Endothelial cell of umbilical vein (primary cell): Measurements from ENCODE around the gene SORCS2. TPM values are rescaled to one million over a fixed set of nuclear protein-coding genes. Genes with fewer than 3 reads are reported as not detected.

Experiments used
- BruUV-seq: library from RNA; stranded (reverse); fragments of 400-500 nt; replicated peaks from 2 replicates; lab custom pipeline; 2021; lab: Mats Ljungman, UMichigan
- CTCF ChIA-PET: fragments of 300-600, 350-600 bp; sonication (Branson Sonifier 250); formaldehyde crosslinking; loops from one replicate; lab custom pipeline; 2021; ENCODE audit warnings: antibody characterized with exemption, inconsistent platforms; lab: Charles Lee
- POLR2A ChIA-PET: fragments of 300-600, 350-600 bp; sonication (Branson Sonifier 250); formaldehyde crosslinking; loops from one replicate; lab custom pipeline; 2021; ENCODE audit warnings: antibody characterized with exemption, inconsistent platforms; lab: Charles Lee
- DNase-seq: peaks from one replicate; pipeline ENCODE4 v3.0.0-alpha.2; 2011; ENCODE audit warnings: low read depth, low spot score
- FAIRE-seq: peaks from 2 replicates; lab custom pipeline; 2011; peaks lifted over from hg19 to GRCh38; lab: Jason Lieb, UNC
- H2AFZ ChIP-seq: 2 replicates; pipeline ENCODE4 v1.6.0; 2012; ENCODE audit warnings: low read depth, low read length, control low read depth, inconsistent platforms
- H3K27ac ChIP-seq: 2 replicates; pipeline ENCODE4 v1.5.1; 2011; ENCODE audit warnings: low read depth, mild to moderate bottlenecking, control low read depth, low read length, moderate library complexity; ENCODE audit not compliant: insufficient read depth
- H3K27me3 ChIP-seq, 2 experiments: 2 replicates each; pipeline versions ENCODE4 v1.6.0 to v1.6.1; 2011; ENCODE audit warnings: low read length in 2 of 2, mixed read lengths in 1 of 2; ENCODE audit not compliant: control insufficient read depth in 2 of 2, insufficient read depth in 2 of 2
- H3K36me3 ChIP-seq, 2 experiments: 2 replicates in 1 of 2; 3 replicates in 1 of 2; pipeline ENCODE4 v1.5.1; 2011; ENCODE audit warnings: low read length in 2 of 2, mild to moderate bottlenecking in 1 of 2, moderate library complexity in 1 of 2; ENCODE audit not compliant: control insufficient read depth in 2 of 2, insufficient read depth in 2 of 2; ENCODE audit errors: extremely low read depth in 1 of 2
- H3K4me1 ChIP-seq: 3 replicates; pipeline ENCODE4 v1.5.1; 2011; ENCODE audit warnings: mild to moderate bottlenecking, low read length; ENCODE audit not compliant: control insufficient read depth, insufficient read depth; ENCODE audit errors: extremely low read depth
- H3K4me2 ChIP-seq: 2 replicates; pipeline ENCODE4 v1.6.1; 2011; ENCODE audit warnings: low read length, control low read depth, mixed read lengths; ENCODE audit not compliant: insufficient read depth
- H3K4me3 ChIP-seq, 3 experiments: fragments of 200-600 bp in 1 of 3; sonication (generic), shearing (Covaris generic) in 1 of 3; replicated peaks in 1 of 3; 2 replicates each; pipeline ENCODE4 v1.5.1; 2011 to 2016; ENCODE audit warnings: control low read depth in 3 of 3, low read length in 3 of 3, mild to moderate bottlenecking in 2 of 3, inconsistent platforms in 1 of 3, low read depth in 1 of 3, moderate library complexity in 1 of 3; ENCODE audit not compliant: insufficient read depth in 1 of 3
- H3K79me2 ChIP-seq: 2 replicates; pipeline ENCODE4 v1.6.0; 2012; ENCODE audit warnings: low read length, inconsistent platforms; ENCODE audit not compliant: control insufficient read depth, insufficient read depth
- H3K9ac ChIP-seq: replicated peaks from 2 replicates; pipeline ENCODE3; 2011; ENCODE audit warnings: low read length, control low read depth; ENCODE audit not compliant: insufficient read depth; ENCODE audit errors: extremely low read depth
- H3K9me1 ChIP-seq: replicated peaks from 3 replicates; pipeline ENCODE4 v1.6.0; 2011; ENCODE audit warnings: mild to moderate bottlenecking, low read length; ENCODE audit not compliant: control insufficient read depth, insufficient read depth; ENCODE audit errors: extremely low read depth
- H3K9me3 ChIP-seq: replicated peaks from 2 replicates; pipeline ENCODE4 v1.5.1; 2012; ENCODE audit warnings: low read length, inconsistent platforms; ENCODE audit not compliant: control insufficient read depth, insufficient read depth
- H4K20me1 ChIP-seq: replicated peaks from 2 replicates; pipeline ENCODE3; 2011; ENCODE audit warnings: mild to moderate bottlenecking, low read length; ENCODE audit not compliant: control insufficient read depth, insufficient read depth; ENCODE audit errors: extremely low read depth
- CTCF ChIP-seq, 2 donors: IDR thresholded peaks; 1 replicate in 1 of 2; 2 replicates in 1 of 2; pipeline ENCODE4 v1.5.1; 2011; ENCODE audit warnings: low read length in 2 of 2, mild to moderate bottlenecking in 2 of 2, moderate library complexity in 2 of 2, control low read depth in 1 of 2, inconsistent platforms in 1 of 2, low read depth in 1 of 2; ENCODE audit not compliant: insufficient read depth in 1 of 2; ENCODE audit errors: extremely low read depth in 1 of 2
- EZH2 ChIP-seq: IDR thresholded peaks from 2 replicates; pipeline ENCODE4 v1.6.1; 2012; ENCODE audit warnings: borderline replicate concordance, low read depth, mild to moderate bottlenecking, moderate library complexity, low read length, inconsistent platforms; ENCODE audit not compliant: severe bottlenecking
- FOS ChIP-seq: IDR thresholded peaks from 2 replicates; pipeline ENCODE4 v1.6.1; 2011; ENCODE audit warnings: mild to moderate bottlenecking, low read length, moderate library complexity, borderline replicate concordance; ENCODE audit not compliant: insufficient read depth
- GATA2 ChIP-seq: IDR thresholded peaks from 2 replicates; pipeline ENCODE4 v1.7.0; 2011; ENCODE audit warnings: low read depth, mild to moderate bottlenecking, moderate library complexity, mixed read lengths, low read length; ENCODE audit not compliant: insufficient read length, insufficient read depth
- JUN ChIP-seq: IDR thresholded peaks from 2 replicates; pipeline ENCODE4 v1.6.1; 2011; ENCODE audit warnings: borderline replicate concordance, low read depth; ENCODE audit not compliant: insufficient read length, insufficient read depth
- MAX ChIP-seq: IDR thresholded peaks from 2 replicates; pipeline ENCODE4 v1.6.1; 2011; ENCODE audit not compliant: insufficient read depth, insufficient read length
- MYC ChIP-seq: IDR thresholded peaks from one replicate; pipeline ENCODE4 v1.6.1; 2011; ENCODE audit warnings: mild to moderate bottlenecking, low read depth, low read length
- POLR2A ChIP-seq: IDR thresholded peaks from 2 replicates; pipeline ENCODE4 v1.6.1; 2012; ENCODE audit warnings: low read depth, mild to moderate bottlenecking, control low read depth, low read length
- POLR2AphosphoS5 ChIP-seq: IDR thresholded peaks from 2 replicates; pipeline ENCODE4 v1.6.1; 2012; ENCODE audit warnings: low read depth, mild to moderate bottlenecking, control low read depth, low read length, moderate library complexity; ENCODE audit not compliant: insufficient read depth
- dilution Hi-C: fragments of 300-500 bp; cut with MboI; formaldehyde crosslinking; loops from one replicate; pipeline ENCODE4 v1.15.0; 2019; ENCODE audit warnings: low sequenced_read_pairs; ENCODE audit not compliant: extremely low pct_ligation_motif_present
- intact Hi-C: fragments of 100-400 bp; cut with micrococcal nuclease; formaldehyde crosslinking; loops from one replicate; pipeline ENCODE4 v1.10.0; 2022
- polyA plus RNA-seq, 4 experiments: library from polyadenylated mRNA; depleted of rRNA in 3 of 4; stranded (reverse) in 3 of 4; unstranded in 1 of 4; fragments of >200 nt; gene quantifications; 2 replicates each; pipeline versions ENCODE4 v1.2.1 to v1.2.3, GENCODE V29; 2011 to 2012; ENCODE audit warnings: missing spikeins in 1 of 4
- total RNA-seq: library from RNA; stranded (reverse); gene quantifications from 2 replicates; pipeline ENCODE4 v1.2.3, GENCODE V29; 2021

SORCS2 gene
- total and polyA plus RNA-seq, 2 donors (not counting 3 experiments of a cell fraction or from before 2014, with no cell fraction given): not detected

- Histone ChIP-seq H3K4me2 (no peak overlapping the region), H3K79me2 (no peaks in the 10 kb centered on the region), H3K27me3 (peaks cover 0 to 3% of the 10 kb centered on the region in 2 experiments), H3K4me1 (no peaks in the 10 kb centered on the region), H3K9ac (no peak overlapping the region), H3K27ac (no peak overlapping the region), H4K20me1 (no peaks in the 10 kb centered on the region), H2AFZ (no peak overlapping the region), H3K9me3 (no peaks in the 10 kb centered on the region), H3K4me3 (no peak overlapping the region), H3K36me3 (no peaks in the 10 kb centered on the region), H3K9me1 (no peaks in the 10 kb centered on the region)
- DNase-seq (no peak), FAIRE-seq (no peak)
- CTCF ChIA-PET: no interaction called here
- BruUV-seq: no TSS peak
- dilution Hi-C loops: no loop called here
- POLR2A ChIA-PET: no interaction called here
- TF ChIP-seq MAX (no peak), FOS (no peak), CTCF (IDR thresholded peaks at IDR 0.05; ENCODE audit: extremely low read depth in 1 of 2, insufficient read depth in 1 of 2, low read depth in 1 of 2, low read length in 2 of 2) (no peak), EZH2 (no peak), POLR2AphosphoS5 (no peak), POLR2A (no peak), JUN (no peak), MYC (no peak), GATA2 (no peak)
- intact Hi-C loops: no loop called here
Measured at GRCh38 chr4:7733201-7733600, 540.9 kb downstream of the SORCS2 start.
